Neural crest cell (in vitro differentiated cells): ENCODE measurements around the gene ERN1. TPM values are rescaled to one million over a fixed set of nuclear protein-coding genes. Genes with fewer than 3 reads are reported as not detected.
"Not testable (repeated sequence)": the region's sequence is repeated elsewhere in the genome, so short reads cannot be mapped to it uniquely, and the experiment has no call there.

Experiments used
- DNase-seq: peaks from one replicate; pipeline ENCODE4 v3.0.0; 2021; ENCODE audit warnings: low read depth, mixed read lengths, low spot score
- H3K27ac Mint-ChIP-seq: one replicate; pipeline ENCODE4 v1.8.0; 2021; ENCODE audit warnings: mild to moderate bottlenecking, mixed read lengths; ENCODE audit not compliant: unreplicated experiment
- H3K27me3 Mint-ChIP-seq: 2 replicates; pipeline ENCODE4 v1.8.0; 2021; ENCODE audit warnings: low read depth, mild to moderate bottlenecking, mixed read lengths
- H3K36me3 Mint-ChIP-seq: 2 replicates; pipeline ENCODE4 v1.8.0; 2021; ENCODE audit warnings: low read depth, mild to moderate bottlenecking, mixed read lengths
- H3K4me1 Mint-ChIP-seq: 2 replicates; pipeline ENCODE4 v1.8.0; 2021; ENCODE audit warnings: mixed read lengths
- H3K4me3 Mint-ChIP-seq: one replicate; pipeline ENCODE4 v1.8.0; 2021; ENCODE audit warnings: mild to moderate bottlenecking, mixed read lengths
- H3K9me3 Mint-ChIP-seq: 2 replicates; pipeline ENCODE4 v1.8.0; 2021; ENCODE audit warnings: mixed read lengths
- total RNA-seq: library from RNA; stranded (reverse); gene quantifications from 2 replicates; pipeline ENCODE4 v1.2.1, GENCODE V29; 2021
- TF ChIP-seq, protein P1 (sequence below): fragments of 200-600 bp; sonication (generic); conservative IDR thresholded peaks from 2 replicates; pipeline ENCODE4 v1.5.0; 2021; ENCODE audit warnings: antibody characterized with exemption, mild to moderate bottlenecking

ERN1 gene
- total RNA-seq, 1 donor from 2014 or later = 8.5 TPM

DNA sequence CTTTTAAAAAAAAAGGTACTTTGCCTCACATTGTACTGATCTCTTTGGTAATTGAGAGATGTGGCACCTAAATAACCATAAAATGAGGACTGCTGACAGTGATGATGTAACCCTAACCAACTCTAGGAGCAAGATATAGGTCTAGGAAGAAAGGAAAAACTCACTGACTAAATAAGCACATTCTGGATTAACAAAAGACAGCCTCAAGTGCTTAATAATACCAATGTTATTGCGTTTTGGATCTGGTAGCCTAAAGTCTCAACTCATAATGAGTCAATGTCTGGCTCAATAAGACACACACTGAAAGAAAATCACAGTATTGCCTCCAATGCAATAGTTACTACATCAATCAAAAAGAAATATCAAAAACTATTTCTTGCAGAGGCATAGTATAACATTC, 3.0 kb downstream of the ERN1 start:
- Mint-ChIP-seq H3K36me3 (no peaks in the 10 kb centered on the region), H3K4me1 (peaks cover 17% of the 10 kb centered on the region), H3K9me3 (peaks cover 2% of the 10 kb centered on the region), H3K27ac (no peak overlapping the region), H3K27me3 (peaks cover 15% of the 10 kb centered on the region), H3K4me3 (peak overlapping the region; percentile 55)
- TF ChIP-seq, protein P1, sequence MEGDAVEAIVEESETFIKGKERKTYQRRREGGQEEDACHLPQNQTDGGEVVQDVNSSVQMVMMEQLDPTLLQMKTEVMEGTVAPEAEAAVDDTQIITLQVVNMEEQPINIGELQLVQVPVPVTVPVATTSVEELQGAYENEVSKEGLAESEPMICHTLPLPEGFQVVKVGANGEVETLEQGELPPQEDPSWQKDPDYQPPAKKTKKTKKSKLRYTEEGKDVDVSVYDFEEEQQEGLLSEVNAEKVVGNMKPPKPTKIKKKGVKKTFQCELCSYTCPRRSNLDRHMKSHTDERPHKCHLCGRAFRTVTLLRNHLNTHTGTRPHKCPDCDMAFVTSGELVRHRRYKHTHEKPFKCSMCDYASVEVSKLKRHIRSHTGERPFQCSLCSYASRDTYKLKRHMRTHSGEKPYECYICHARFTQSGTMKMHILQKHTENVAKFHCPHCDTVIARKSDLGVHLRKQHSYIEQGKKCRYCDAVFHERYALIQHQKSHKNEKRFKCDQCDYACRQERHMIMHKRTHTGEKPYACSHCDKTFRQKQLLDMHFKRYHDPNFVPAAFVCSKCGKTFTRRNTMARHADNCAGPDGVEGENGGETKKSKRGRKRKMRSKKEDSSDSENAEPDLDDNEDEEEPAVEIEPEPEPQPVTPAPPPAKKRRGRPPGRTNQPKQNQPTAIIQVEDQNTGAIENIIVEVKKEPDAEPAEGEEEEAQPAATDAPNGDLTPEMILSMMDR = no peak
- no peak for DNase-seq

DNA sequence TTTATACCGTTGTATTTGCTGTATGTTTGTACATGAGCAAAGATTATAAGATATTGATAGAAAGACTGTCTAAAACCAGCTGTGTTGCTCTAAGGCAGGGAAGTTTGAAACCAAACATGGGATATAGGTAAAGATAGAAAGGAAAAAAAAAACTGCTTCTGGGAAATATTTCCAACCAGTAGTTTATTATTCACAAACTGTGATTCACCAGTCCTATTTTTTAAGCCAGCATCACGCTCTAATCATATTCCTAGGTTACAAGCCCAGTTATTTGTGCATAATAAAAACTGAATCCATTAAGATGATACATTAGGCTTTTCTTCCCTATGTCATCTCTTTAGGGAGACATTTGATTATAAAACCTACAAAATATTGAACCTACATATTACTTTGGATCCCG, 4.0 kb downstream of the ERN1 start:
- peaks cover 11% of the 10 kb centered on the region for H3K27me3 Mint-ChIP-seq
- H3K36me3 Mint-ChIP-seq = no peaks in the 10 kb centered on the region
- peak overlapping the region; percentile 25 for H3K4me3 Mint-ChIP-seq
- no peak for DNase-seq
- H3K27ac Mint-ChIP-seq = no peak overlapping the region
- H3K4me1 Mint-ChIP-seq = peaks cover 14% of the 10 kb centered on the region
- TF ChIP-seq, protein P1 = no peak
- peaks cover 2% of the 10 kb centered on the region for H3K9me3 Mint-ChIP-seq

DNA sequence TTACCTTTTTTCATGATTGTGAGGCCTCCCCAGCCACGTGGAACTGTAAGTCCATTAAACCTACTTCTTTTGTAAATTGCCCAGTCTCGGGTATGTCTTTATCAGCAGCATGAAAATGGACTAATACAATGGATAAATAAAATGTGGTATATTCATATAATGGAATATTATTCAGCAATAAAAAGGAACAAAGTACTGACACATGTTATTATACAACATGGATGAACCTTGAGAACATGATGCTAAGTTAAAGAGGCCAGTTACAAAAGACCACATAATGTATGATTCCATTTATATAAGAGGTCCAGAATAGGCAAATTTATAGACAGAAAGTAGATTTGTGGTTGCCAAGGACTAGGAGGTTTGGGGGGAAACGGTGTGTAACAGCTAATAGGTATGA, 5.3 kb downstream of the ERN1 start:
- H3K27ac Mint-ChIP-seq = no peak overlapping the region
- H3K4me1 Mint-ChIP-seq = peaks cover 12% of the 10 kb centered on the region
- no peaks in the 10 kb centered on the region for H3K36me3 Mint-ChIP-seq
- peaks cover 4% of the 10 kb centered on the region for H3K27me3 Mint-ChIP-seq
- TF ChIP-seq, protein P1 = no peak
- no peak for DNase-seq
- peaks cover 2% of the 10 kb centered on the region for H3K9me3 Mint-ChIP-seq
- no peak overlapping the region for H3K4me3 Mint-ChIP-seq

DNA sequence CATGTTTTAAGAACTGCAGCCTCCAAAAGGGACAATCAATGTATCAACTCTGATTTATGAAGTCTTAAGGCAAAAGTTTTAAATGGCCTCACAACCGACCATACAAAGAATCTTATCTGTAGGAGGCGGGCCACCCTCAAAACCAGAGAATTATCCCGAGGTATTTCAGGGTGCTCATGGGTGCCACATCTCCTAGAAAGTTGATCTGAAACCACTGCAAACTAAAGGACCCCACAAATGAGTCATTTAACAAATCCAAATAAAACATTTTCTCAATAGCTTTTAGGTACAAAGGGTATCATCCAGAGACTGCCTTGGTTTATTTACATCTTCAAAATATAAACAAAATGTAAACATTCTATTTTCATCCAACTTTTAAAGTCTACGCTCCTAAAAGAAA, 6.8 kb downstream of the ERN1 start:
- Mint-ChIP-seq H3K4me1 (peaks cover 6% of the 10 kb centered on the region), H3K9me3 (peaks cover 2% of the 10 kb centered on the region), H3K27me3 (no peaks in the 10 kb centered on the region), H3K27ac (no peak overlapping the region), H3K4me3 (no peak overlapping the region), H3K36me3 (no peaks in the 10 kb centered on the region)
- TF ChIP-seq, protein P1 = no peak
- DNase-seq = no peak

DNA sequence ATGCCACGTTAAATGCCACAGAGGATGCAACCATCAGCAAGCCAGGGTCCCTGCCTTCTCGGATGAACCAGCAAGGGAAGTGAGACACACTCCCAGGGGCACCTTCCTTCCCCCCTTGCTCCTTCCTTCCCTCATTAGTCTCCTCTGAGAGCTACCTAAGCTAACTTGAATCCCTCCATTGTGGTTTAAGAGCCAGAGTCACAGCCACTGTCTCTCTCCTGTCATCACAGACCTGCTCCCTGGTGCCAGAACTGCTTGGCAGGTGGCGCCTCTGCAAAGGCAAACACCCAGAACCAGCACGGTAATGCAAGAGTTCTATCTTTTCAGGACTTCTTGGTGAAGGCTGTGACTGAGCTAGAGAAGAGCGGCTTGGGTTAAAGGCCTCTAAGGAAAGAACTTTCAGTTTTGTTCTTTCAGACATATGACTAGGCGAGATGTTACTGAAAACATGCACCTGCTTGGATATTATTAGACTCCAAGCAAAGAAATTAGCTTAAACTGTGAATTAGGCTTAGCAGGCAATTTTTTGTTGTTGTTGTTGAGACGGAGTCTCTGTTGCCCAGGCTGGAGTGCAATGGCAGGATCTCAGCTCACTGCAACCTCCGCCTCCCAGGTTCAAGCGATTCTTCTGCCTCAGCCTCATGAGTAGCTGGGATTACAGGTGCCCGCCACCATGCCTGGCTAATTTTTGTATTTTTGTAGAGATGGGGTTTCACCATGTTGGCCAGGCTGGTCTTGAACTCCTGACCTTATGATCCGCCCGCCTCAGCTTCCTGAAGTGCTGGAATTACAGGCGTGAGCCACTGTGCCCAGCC, 8.8 kb downstream of the ERN1 start:
- H3K27ac Mint-ChIP-seq, DNase-seq, H3K27me3 Mint-ChIP-seq, H3K36me3 Mint-ChIP-seq, H3K9me3 Mint-ChIP-seq, H3K4me3 Mint-ChIP-seq, H3K4me1 Mint-ChIP-seq: not testable (repeated sequence)

DNA sequence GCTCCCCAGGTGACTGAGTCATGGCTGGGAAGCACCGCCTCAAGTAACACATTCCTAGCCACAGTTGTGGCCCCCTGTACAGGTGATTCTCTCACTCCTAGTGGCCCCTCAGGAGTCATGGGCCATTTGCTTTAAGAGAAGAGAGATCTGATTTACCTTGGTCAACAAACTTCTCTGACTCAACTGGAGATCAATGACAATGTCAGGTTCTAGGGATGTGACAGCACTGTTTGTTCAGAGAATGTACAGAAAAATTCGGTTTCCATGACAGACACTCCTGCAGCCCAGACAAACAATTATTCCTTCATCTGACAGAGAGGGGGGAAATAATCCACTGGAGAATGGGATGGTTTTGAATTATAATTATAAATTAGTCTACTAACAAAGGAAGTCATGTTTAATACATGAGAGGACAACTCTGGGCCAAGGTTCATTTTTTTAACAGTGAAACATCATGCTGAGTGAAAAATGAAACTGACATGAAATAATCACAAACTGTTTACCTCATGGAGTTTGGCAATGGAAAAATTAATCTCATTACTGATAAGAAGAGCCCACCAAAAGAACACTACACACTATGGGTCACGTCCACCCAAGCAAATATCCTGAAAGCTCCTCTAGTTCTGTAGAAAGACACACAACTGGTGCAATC, 9.7 kb downstream of the ERN1 start:
- TF ChIP-seq, protein P1 = no peak

More for the DNA sequence above, 9.7 kb downstream of the ERN1 start:
- Mint-ChIP-seq H3K4me3 (no peak overlapping the region), H3K27me3 (no peaks in the 10 kb centered on the region), H3K9me3 (peaks cover 5% of the 10 kb centered on the region), H3K4me1 (peaks cover 6% of the 10 kb centered on the region), H3K36me3 (no peaks in the 10 kb centered on the region), H3K27ac (no peak overlapping the region)
- DNase-seq = no peak
